Esophagus squamous epithelium (tissue), 4 donors: ENCODE measurements around the gene TPM1.

Experiments used
- CTCF ChIP-seq, 6 experiments: fragments of 450-650 bp in 4 of 6; fragments of 200-600 bp in 2 of 6; sonication (generic) in 2 of 6; IDR thresholded peaks; one replicate each; pipeline ENCODE4 v1.5.1; 2016 to 2019; ENCODE audit warnings: antibody characterized with exemption in 6 of 6, mild to moderate bottlenecking in 4 of 6, moderate library complexity in 4 of 6
- POLR2A ChIP-seq, 4 donors: fragments of 450-650 bp; IDR thresholded peaks; one replicate each; pipeline ENCODE4 v1.6.1; 2017; ENCODE audit warnings: antibody characterized with exemption in 4 of 4, mild to moderate bottlenecking in 4 of 4, moderate library complexity in 3 of 4

GRCh38 chr15:63075984-63076713, 33.6 kb downstream of the TPM1 start:
- TF ChIP-seq CTCF (IDR thresholded peaks at IDR 0.05) (no peak), POLR2A (IDR thresholded peaks at IDR 0.05) (no peak)
